A549 (cell line): ENCODE data around the gene MEI4. TPM values are rescaled to one million over a fixed set of nuclear protein-coding genes. Genes with fewer than 3 reads are reported as not detected.
"Not testable (repeated sequence)": the region's sequence is repeated elsewhere in the genome, so short reads cannot be mapped to it uniquely, and the experiment has no call there.

Source experiments
- ATAC-seq, 2 experiments: fragments of 200-7000 bp in 1 of 2; fragments of >200 bp in 1 of 2; cut with Nextera tagmentation in 1 of 2; cut with Tn5 transposase in 1 of 2; 3 replicates each; pipeline versions ENCODE4 v1.8.0 to v1.9.1; 2018 to 2020; ENCODE audit warnings: mild to moderate bottlenecking in 1 of 2, moderate library complexity in 1 of 2
- CTCF ChIA-PET: fragments of 300-600 bp; sonication (Branson Sonifier 250); formaldehyde crosslinking; extraction: SDS; loops from one replicate; lab custom pipeline; 2021; ENCODE audit warnings: antibody characterized with exemption, inconsistent platforms; lab: Yijun Ruan, JAX
- POLR2A ChIA-PET: fragments of 350-600 bp; formaldehyde crosslinking; extraction: SDS; loops from one replicate; lab custom pipeline; 2021; ENCODE audit warnings: antibody characterized with exemption, inconsistent platforms; lab: Yijun Ruan, JAX
- DNase-seq, 2 experiments: peaks; one replicate each; pipeline versions ENCODE4 v3.0.0 to v3.0.0-alpha.2; 2011 to 2016; ENCODE audit warnings: low read depth in 1 of 2, low spot score in 1 of 2
- FAIRE-seq: peaks from 2 replicates; lab custom pipeline; 2011; peaks lifted over from hg19 to GRCh38; lab: Jason Lieb, UNC
- H3K27ac ChIP-seq, 2 experiments: fragments of >200 bp; sonication (Bioruptor Twin); formaldehyde crosslinking; 3 replicates each; pipeline ENCODE4 v1.5.1; 2016 to 2017
- H3K4me1 ChIP-seq: fragments of >200 bp; sonication (Bioruptor Twin); formaldehyde crosslinking; 3 replicates; pipeline ENCODE4 v1.6.1; 2016
- H3K4me2 ChIP-seq: fragments of >200 bp; sonication (Bioruptor Twin); formaldehyde crosslinking; 3 replicates; pipeline ENCODE4 v1.6.1; 2016
- H3K4me3 ChIP-seq: fragments of >200 bp; sonication (Bioruptor Twin); formaldehyde crosslinking; 3 replicates; pipeline ENCODE4 v1.5.1; 2016
- H3K9me3 ChIP-seq: fragments of >200 bp; sonication (Bioruptor Twin); formaldehyde crosslinking; 3 replicates; pipeline ENCODE4 v1.6.1; 2016
- BCL3 ChIP-seq: fragments of >200 bp; sonication (Bioruptor Twin); formaldehyde crosslinking; IDR thresholded peaks from 3 replicates; pipeline ENCODE4 v1.6.1; 2016
- BHLHE40 ChIP-seq: IDR thresholded peaks from 2 replicates; pipeline ENCODE4 v1.6.1; 2012; ENCODE audit warnings: low read depth, low read length, inconsistent platforms
- CBX8 ChIP-seq: fragments of 200-600 bp; sonication (generic); IDR thresholded peaks from 2 replicates; pipeline ENCODE4 v1.6.1; 2016
- EHMT2 ChIP-seq: fragments of 200-600 bp; sonication (generic); IDR thresholded peaks from 2 replicates; pipeline ENCODE4 v1.6.1; 2016; ENCODE audit warnings: antibody characterized with exemption, low read depth, mild to moderate bottlenecking, moderate library complexity
- HES2 ChIP-seq: fragments of >200 bp; sonication (Bioruptor Twin); formaldehyde crosslinking; IDR thresholded peaks from 2 replicates; pipeline ENCODE4 v1.6.1; 2016
- HOXA7 ChIP-seq: fragments of 250-450 bp; sonication (Bioruptor Pico); IDR thresholded peaks from 2 replicates; pipeline ENCODE4 v1.5.0; 2020; ENCODE audit warnings: mild to moderate bottlenecking, moderate library complexity
- HOXB13 ChIP-seq: fragments of 250-450 bp; sonication (Bioruptor Pico); IDR thresholded peaks from 2 replicates; pipeline ENCODE4 v1.5.0; 2020; ENCODE audit warnings: low read depth, mild to moderate bottlenecking, moderate library complexity
- HOXB5 ChIP-seq: fragments of 250-450 bp; sonication (Bioruptor Pico); IDR thresholded peaks from 2 replicates; pipeline ENCODE4 v1.5.0; 2020; ENCODE audit warnings: mild to moderate bottlenecking, moderate library complexity
- JUNB ChIP-seq: fragments of >200 bp; sonication (Bioruptor Twin); formaldehyde crosslinking; IDR thresholded peaks from 2 replicates; pipeline ENCODE4 v1.6.1; 2016
- KDM5A ChIP-seq: fragments of 200-600 bp; sonication (generic); IDR thresholded peaks from 2 replicates; pipeline ENCODE4 v1.6.1; 2016; ENCODE audit warnings: antibody characterized with exemption, mild to moderate bottlenecking
- NPAS2 ChIP-seq: fragments of 250-450 bp; sonication (Bioruptor Pico); IDR thresholded peaks from 2 replicates; pipeline ENCODE4 v1.8.0; 2022; ENCODE audit warnings: mild to moderate bottlenecking, moderate library complexity, borderline replicate concordance
- PBX3 ChIP-seq: IDR thresholded peaks from 2 replicates; pipeline ENCODE4 v1.6.1; 2012
- POLR2A ChIP-seq: IDR thresholded peaks from 2 replicates; pipeline ENCODE4 v1.6.1; 2012; ENCODE audit warnings: mild to moderate bottlenecking, low read length
- POLR2AphosphoS2 ChIP-seq: conservative IDR thresholded peaks from 2 replicates; pipeline ENCODE4 v1.6.1; 2012; ENCODE audit warnings: low read length, improper control_type of control experiment, inconsistent platforms
- RARB ChIP-seq: fragments of 250-450 bp; sonication (Bioruptor Pico); IDR thresholded peaks from 2 replicates; pipeline ENCODE4 v1.8.0; 2021; ENCODE audit warnings: mild to moderate bottlenecking, moderate library complexity
- RCOR1 ChIP-seq: fragments of 150-350 bp; IDR thresholded peaks from 2 replicates; pipeline ENCODE4 v1.6.1; 2014; ENCODE audit warnings: antibody characterized with exemption, low read length, low read depth
- REST ChIP-seq: fragments of 200-600 bp; sonication (generic); IDR thresholded peaks from 2 replicates; pipeline ENCODE4 v1.6.1; 2016; ENCODE audit warnings: antibody characterized with exemption, mild to moderate bottlenecking, moderate library complexity
- RFX5 ChIP-seq: fragments of 450-650 bp; IDR thresholded peaks from 2 replicates; pipeline ENCODE4 v1.7.1; 2014; ENCODE audit warnings: antibody characterized with exemption, mild to moderate bottlenecking, moderate library complexity
- SREBF2 ChIP-seq: fragments of 450-650 bp; IDR thresholded peaks from 2 replicates; pipeline ENCODE4 v1.6.1; 2014; ENCODE audit warnings: mild to moderate bottlenecking, moderate library complexity
- TFCP2L1 ChIP-seq: fragments of 250-450 bp; sonication (Bioruptor Pico); IDR thresholded peaks from 2 replicates; pipeline ENCODE4 v1.5.0; 2021; ENCODE audit warnings: mild to moderate bottlenecking
- ZC3H11A ChIP-seq: fragments of 450-650 bp; IDR thresholded peaks from 2 replicates; pipeline ENCODE4 v1.6.1; 2014; ENCODE audit warnings: antibody characterized with exemption, mild to moderate bottlenecking
- ZNF302 ChIP-seq: fragments of 250-450 bp; sonication (Bioruptor Pico); IDR thresholded peaks from 2 replicates; pipeline ENCODE4 v1.9.0; 2021; ENCODE audit warnings: inconsistent platforms, mild to moderate bottlenecking, moderate library complexity
- ZSCAN20 ChIP-seq: fragments of 250-450 bp; sonication (Bioruptor Pico); IDR thresholded peaks from 2 replicates; pipeline ENCODE4 v1.8.0; 2022; ENCODE audit warnings: mild to moderate bottlenecking, moderate library complexity
- WGBS: methylation state at CpG from one replicate; pipeline ENCODE4 v1.1.6; 2017; ENCODE audit errors: missing lambda C conversion rate; 5-methylcytosine and 5-hydroxymethylcytosine counted together
- polyA plus RNA-seq, 4 experiments: library from polyadenylated mRNA; depleted of rRNA in 3 of 4; stranded (reverse); fragments of >200 nt; fragmentation: RNase III in 1 of 4; extraction: RNeasy Plus Mini Kit Qiagen cat#74134 plus additional on column Dnase treatment in 1 of 4; gene quantifications; 2 replicates in 3 of 4; 3 replicates in 1 of 4; pipeline ENCODE4 v1.2.3, GENCODE V29; 2011 to 2017

MEI4 gene
- polyA plus RNA-seq, 2 of the 4 experiments (the other 2 are of a cell fraction) = not detected

GRCh38 chr6:77653816-77654215, 977 bp downstream of the MEI4 start:
- Histone ChIP-seq H3K4me3 (no peak overlapping the region), H3K4me1 (no peaks in the 10 kb centered on the region), H3K27ac (no peak overlapping the region), H3K9me3 (no peaks in the 10 kb centered on the region), H3K4me2 (no peak overlapping the region)
- POLR2A ChIA-PET = no interaction called here
- DNase-seq = no peak
- FAIRE-seq = no peak
- CTCF ChIA-PET = no interaction called here
- no peak for TF ChIP-seq POLR2A
- no peak for TF ChIP-seq CBX8
- no peak for TF ChIP-seq BCL3
- TF ChIP-seq RARB (CRISPR knock-in tag) = no peak
- TF ChIP-seq HOXB5 (CRISPR knock-in tag) = no peak
- no peak for TF ChIP-seq ZC3H11A
- TF ChIP-seq ZSCAN20 (CRISPR knock-in tag) = no peak
- no peak for TF ChIP-seq EHMT2
- no peak for TF ChIP-seq BHLHE40
- no peak for TF ChIP-seq TFCP2L1 (CRISPR knock-in tag)
- no peak for TF ChIP-seq SREBF2
- no peak for TF ChIP-seq RFX5
- no peak for TF ChIP-seq KDM5A
- TF ChIP-seq HOXA7 (CRISPR knock-in tag) = no peak
- no peak for TF ChIP-seq REST
- TF ChIP-seq JUNB = no peak
- TF ChIP-seq PBX3 = no peak
- no peak for TF ChIP-seq POLR2AphosphoS2
- TF ChIP-seq HOXB13 (CRISPR knock-in tag) = no peak
- no peak for ATAC-seq

GRCh38 chr6:77655035-77655434, 2.2 kb downstream of the MEI4 start:
- H3K27ac ChIP-seq, H3K9me3 ChIP-seq, DNase-seq, POLR2A ChIA-PET, H3K4me3 ChIP-seq, FAIRE-seq, H3K4me1 ChIP-seq, H3K4me2 ChIP-seq, ATAC-seq, CTCF ChIA-PET: not testable (repeated sequence)
- WGBS = 67% methylated on average over 1 of the region's 1 CpG

- Histone ChIP-seq H3K4me1 (no peaks in the 10 kb centered on the region), H3K4me3 (no peak overlapping the region), H3K4me2 (no peak overlapping the region), H3K27ac (no peak overlapping the region), H3K9me3 (no peaks in the 10 kb centered on the region)
- ChIA-PET POLR2A (no interaction called here), CTCF (no interaction called here)
- ATAC-seq (no peak), DNase-seq (no peak), FAIRE-seq (no peak)
- 7% methylated on average over 1 of the region's 1 CpG for WGBS
- no peak for TF ChIP-seq ZNF302 (CRISPR knock-in tag)
- no peak for TF ChIP-seq HES2
- no peak for TF ChIP-seq RCOR1
- TF ChIP-seq PBX3 = no peak
- TF ChIP-seq NPAS2 (CRISPR knock-in tag) = no peak
- no peak for TF ChIP-seq ZC3H11A
- TF ChIP-seq BCL3 = no peak
These were observed 4.3 kb downstream of the MEI4 start for GRCh38 chr6:77656999-77657764.
